Dedifferentiated amniotic fluid mesenchymal stem cell (primary cell): Measurements from ENCODE around the gene MINDY4.

Experiments used
- DNase-seq: peaks from one replicate; pipeline ENCODE4 v3.0.0-alpha.2; 2016; ENCODE audit errors: extremely low spot score

MINDY4 gene

DNA sequence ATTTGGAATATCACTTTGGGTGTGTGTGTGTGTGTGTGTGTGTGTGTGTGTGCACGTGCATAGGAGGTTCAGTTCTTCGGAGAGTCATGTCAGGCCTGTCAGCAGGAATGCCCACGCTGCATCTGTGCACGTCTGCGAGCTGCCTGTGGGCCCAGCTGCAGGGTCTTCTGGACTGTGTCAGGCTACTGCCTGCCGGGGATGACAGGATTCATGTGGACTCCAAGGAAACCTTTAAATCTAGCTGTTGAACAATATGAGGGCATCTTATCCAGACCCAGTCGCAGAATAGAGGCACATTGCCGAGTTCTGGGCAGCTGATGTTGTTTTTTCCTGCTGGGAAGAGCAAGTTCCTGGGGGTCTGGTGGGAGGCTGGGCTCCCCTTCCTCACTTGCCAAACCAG lies 159.4 kb downstream of the MINDY4 start:
- no peak for DNase-seq

DNA sequence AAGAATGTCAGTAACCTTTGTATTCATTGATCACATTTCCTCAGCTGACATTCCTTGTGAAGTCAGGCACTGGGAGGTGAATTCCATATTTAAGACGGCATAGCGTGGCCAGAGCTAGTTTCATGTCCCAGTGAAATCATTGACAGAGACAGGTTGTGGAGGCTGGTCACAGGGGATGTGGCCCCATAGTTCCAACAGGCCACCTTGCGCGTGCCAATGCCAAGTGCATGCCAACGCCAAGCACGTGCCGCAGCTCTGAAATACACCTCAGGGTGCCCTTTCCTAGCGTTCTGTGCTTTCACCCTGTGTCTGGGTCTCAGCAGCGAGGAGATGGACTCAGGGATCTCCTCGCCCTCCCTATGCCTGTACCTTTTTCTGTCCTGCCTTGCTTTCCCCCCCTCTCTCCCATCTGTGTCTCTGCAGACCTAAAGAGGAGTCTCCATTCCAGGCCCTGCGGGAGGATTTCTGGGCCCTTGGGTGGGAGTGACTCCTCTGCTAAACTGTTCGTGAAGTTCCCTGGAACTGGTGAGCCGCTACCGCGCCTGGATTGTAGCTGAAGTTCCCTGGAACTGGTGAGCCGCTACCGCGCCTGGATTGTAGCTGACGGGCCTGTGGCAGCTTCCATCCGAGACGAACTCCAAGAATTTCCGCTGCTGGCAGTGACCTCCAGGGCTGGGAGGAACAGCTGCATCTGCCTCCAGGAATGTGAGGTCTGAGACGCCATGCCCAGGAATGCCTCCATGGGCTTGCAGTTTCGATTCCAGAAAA lies 160.1 kb downstream of the MINDY4 start:
- no peak for DNase-seq

DNA sequence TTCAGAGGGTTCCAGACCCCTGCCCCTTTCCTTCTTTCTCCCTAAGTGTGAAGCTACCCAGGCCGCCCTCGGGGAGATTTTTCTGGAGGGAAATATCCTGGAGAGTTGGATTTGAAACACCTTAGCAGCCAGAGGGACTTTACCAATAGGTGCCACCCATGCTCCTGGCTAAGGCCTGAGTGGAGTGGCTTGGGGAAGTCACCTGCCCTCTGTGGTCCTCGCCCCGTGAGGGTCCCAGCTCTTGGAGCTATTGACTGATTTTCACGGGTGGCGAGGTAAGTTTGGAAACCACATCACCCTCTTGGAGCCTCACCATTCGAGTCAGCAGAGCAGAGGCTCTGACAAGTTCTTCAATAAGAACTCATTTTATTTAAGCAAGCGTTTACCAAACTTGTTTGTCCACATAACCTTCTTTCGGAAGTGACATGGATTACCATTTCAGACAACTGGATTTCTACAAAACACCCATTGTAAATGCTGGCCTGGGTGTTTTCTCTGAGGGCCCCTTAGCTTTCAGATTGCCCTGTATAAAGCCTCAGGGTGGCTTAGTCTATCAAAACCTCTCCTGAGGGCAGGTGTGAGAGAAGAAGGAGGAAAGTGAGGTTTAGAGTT lies 160.8 kb downstream of the MINDY4 start:
- no peak for DNase-seq

- no peak for DNase-seq
Observed at GRCh38 chr7:30932562-30932961, 161.3 kb downstream of the MINDY4 start.

GRCh38 chr7:30933124-30933974 lies 162.1 kb downstream of the MINDY4 start:
- DNase-seq: no peak

DNA sequence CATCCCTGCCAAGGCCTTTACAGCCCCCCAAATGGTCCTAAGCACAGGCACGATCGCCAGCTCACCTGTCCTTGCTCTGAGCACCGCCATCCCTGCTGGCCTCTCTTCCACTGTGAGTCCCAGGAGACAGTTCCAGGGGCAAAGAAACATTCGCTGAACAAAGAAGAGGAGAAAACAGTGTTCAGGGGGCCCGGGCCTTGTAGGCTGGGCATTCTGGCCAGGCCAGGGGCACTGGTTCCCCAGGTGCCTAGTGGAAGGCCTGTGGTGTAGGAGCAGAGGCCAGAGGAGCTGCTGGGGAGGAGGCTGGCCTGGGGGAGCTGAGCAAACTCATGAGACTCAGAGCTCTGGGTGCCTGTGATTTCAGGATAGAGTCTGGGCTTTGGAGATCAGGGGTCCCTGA lies 163.0 kb downstream of the MINDY4 start:
- no peak for DNase-seq

- DNase-seq: no peak
Observed at GRCh38 chr7:30934732-30935568, 163.7 kb downstream of the MINDY4 start.

DNA sequence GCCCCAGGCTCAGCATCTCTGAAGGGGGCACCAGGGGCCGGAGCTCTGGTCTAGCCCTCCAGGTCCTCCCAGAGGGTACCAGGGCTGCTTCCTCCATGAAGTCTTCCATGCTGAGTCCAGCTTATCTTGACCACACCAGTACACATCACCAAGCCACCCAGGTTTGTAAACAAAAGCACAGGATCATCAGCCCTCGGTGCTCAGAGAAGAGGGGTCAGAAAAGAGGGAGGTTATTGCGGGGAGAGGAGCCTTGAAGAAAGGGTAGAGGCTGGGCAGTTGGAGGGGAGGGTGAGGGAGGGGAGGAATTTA lies 164.3 kb downstream of the MINDY4 start:
- no peak for DNase-seq

DNA sequence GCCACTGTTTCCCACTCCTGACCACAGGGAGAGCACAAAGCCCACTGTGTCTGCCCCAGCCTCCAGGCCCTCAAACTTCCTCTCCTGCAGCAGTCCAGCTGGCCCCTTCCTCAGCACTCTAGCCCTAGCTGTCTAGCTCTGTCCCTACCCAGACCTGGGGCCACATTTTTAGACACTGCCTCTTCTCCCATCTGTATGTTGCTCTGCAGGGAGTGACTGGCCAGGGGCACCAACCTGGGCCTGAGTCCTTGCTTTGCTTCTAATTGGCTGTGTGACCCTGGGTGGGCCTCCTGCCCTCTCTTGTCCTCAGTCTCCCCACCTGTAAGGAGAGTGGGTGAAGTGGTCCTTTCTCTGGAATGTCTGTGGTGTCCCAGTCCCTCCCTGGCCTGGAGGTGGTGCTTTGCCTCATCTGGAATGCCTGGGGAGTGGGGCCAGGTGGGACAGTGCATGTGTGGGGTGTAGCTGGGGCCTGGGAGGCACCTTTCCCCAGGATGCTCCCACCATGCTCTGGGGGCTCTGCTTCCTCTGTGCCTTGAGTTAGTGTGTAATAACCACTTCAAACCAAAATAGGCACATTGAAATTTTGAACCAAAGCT lies 165.5 kb downstream of the MINDY4 start:
- DNase-seq: no peak

DNA sequence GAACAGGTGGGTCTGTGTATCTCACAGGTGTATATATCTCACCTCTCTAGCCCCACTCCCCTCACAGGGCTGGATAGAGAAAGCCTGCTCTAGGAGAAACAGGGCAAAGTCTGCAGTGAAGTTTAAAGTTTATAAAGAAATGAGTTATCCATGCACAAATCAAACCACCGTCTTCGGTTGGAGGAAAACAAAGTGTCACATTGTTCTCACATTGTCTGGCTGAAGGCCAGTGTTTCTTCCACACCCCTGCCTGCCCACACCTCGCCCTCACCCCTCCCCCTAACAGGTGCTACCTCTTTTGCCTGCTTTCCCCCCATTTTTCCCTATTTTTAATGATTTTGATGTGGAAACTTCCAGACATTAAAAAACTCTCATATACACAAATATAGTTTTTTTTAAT lies 166.2 kb downstream of the MINDY4 start:
- DNase-seq: no peak

- peak; percentile 30 for DNase-seq
Observed at GRCh38 chr7:30938435-30939316, 167.5 kb downstream of the MINDY4 start.

DNA sequence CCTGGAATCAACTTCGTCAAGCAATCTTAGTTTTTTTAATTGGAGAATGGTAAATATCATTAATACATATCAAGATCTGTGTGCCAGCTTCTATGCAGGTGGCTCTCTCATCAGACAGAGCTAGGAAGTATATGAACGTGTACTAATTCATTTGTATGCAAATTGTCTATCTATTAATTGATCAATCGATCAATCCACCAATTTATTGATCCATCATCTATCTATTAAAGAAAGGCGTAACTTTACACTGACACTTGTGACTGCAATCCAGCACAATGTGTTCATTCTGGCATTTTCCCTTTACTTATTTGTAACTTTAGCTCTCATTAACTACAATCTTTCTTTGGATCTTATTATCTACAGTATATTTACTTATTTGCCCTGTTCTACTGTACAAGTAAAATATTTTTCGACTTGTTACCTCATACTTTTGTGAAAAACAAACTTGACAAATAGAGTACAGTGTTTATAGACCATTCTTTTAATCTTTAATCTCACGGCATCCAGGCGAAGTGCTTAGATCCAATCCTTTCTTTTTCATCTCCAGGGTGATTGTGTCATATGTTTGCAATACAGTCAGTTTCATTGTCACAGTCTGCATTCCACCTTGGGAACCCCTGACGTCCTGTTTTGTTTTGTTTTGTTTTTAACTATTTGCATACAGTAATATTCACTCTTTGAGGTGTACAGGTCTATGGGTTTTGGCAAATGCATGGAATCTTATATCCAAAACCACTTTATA lies 170.5 kb downstream of the MINDY4 start:
- DNase-seq: no peak
